ENCODE results near the gene LZTR1. TPM values are rescaled to one million over a fixed set of nuclear protein-coding genes. Genes with fewer than 3 reads are reported as not detected.

LZTR1 gene
- total and polyA plus RNA-seq, 2 of the 8 experiments (the other 6 are each of a cell fraction or from before 2014, with no cell fraction given): 22.3 to 31.0 TPM

DNA sequence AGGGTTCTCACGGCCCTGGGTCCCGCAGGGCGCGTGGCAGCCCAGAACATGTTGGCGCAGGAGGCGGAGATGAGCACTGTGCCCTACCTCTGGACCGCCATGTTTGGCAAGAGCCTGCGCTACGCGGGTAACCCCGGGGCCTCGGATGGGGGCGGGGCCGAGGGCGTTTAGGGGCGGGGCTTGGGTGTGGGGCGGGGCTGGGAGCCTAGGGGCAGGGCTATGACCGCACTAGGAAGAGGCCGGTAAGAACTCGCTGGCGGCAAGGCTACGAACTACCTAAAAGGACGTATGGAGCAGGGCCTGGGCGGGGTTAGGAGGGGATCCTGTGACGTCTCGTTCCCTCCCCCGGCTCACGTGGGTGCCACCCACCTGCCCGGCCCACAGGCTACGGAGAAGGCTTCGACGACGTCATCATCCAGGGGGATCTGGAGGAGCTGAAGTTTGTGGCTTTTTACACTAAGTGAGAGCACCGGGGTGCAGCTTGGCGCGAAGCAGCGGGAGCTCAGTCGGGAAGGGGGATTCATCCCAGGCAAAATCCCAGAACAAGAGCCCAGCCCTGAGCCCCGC lies 2.8 kb upstream of the LZTR1 start:
- H2BK12ac ChIP-seq (ENCODE audit: low read depth, low read length): peak overlapping the region; percentile 96; the same call in 1 of the 2 replicates
- DNase-seq (ENCODE audit: low read depth in 1 of 2, low spot score in 2 of 2): peak; percentile 90 to 92
- H4K20me1 ChIP-seq (replicated peaks in 1 of 2; ENCODE audit: control insufficient read depth in 1 of 2, insufficient read depth in 2 of 2, low read length in 2 of 2): peaks cover 0 to 1% of the 10 kb centered on the region in 2 experiments
- peaks cover 5 to 25% (median 8%) of the 10 kb centered on the region in 4 experiments; a peak in 6 of 7 replicates for H3K4me1 ChIP-seq (replicated peaks in 1 of 4; ENCODE audit: control insufficient read depth in 3 of 4, insufficient read depth in 4 of 4, low read length in 3 of 4)
- H2BK15ac ChIP-seq (ENCODE audit: low read length): peak overlapping the region; percentile 100
- H3K4me2 ChIP-seq (ENCODE audit: insufficient read depth in 1 of 2, low read depth in 2 of 2, low read length in 2 of 2): peak overlapping the region; percentile 63 to 65
- H3K4me3 ChIP-seq (ENCODE audit: extremely low read depth in 1 of 4, insufficient read depth in 2 of 4, low read depth in 3 of 4, low read length in 4 of 4): peak overlapping the region; percentile 7 to 45 (median 16); a peak in 5 of 8 replicates
- H3K9me3 ChIP-seq (ENCODE audit: insufficient read depth in 2 of 2, low read depth in 1 of 2, low read length in 1 of 2): peaks cover 11 to 17% of the 10 kb centered on the region in 2 experiments
- peak overlapping the region; percentile 93 for H2BK5ac ChIP-seq (ENCODE audit: low read depth, low read length)
- peak overlapping the region; percentile 98 for H2AFZ ChIP-seq (ENCODE audit: low read length)
- POLR2A ChIA-PET (ENCODE audit: partially characterized antibody): interaction anchor here (0.7 to 4.6 kb wide), 7 partner anchors 9 to 23 kb away, joined by 4 to 45 read pairs (median 4); partner anchors contain the start of genes AIFM3 and THAP7
- H3K56ac ChIP-seq (replicated peaks; ENCODE audit: insufficient read length, low read depth, low read length): peak overlapping the region; percentile 37
- H2BK120ac ChIP-seq (replicated peaks; ENCODE audit: low read depth, low read length): no peak overlapping the region
- peak overlapping the region; percentile 40 for H4K5ac ChIP-seq (ENCODE audit: insufficient read length, low read depth, low read length)
- no peaks in the 10 kb centered on the region for H3K36me3 ChIP-seq (ENCODE audit: control insufficient read depth in 2 of 4, insufficient read depth in 4 of 4, low read length in 3 of 4)
- no peak overlapping the region for H2AK5ac ChIP-seq (ENCODE audit: low read depth, low read length)
- WGBS, 2 experiments (ENCODE audit: extremely low coverage in 1 of 2, insufficient coverage in 1 of 2, insufficient read length in 1 of 2, insufficient replicate concordance in 2 of 2, low coverage in 1 of 2, low lambda C conversion rate in 2 of 2, missing lambda C conversion rate in 1 of 2): 12% methylated on average over 25 of the region's 39 CpGs; no CpG with 5 or more reads in 1 of the 2 experiments
- H3K23ac ChIP-seq (ENCODE audit: insufficient read length): no peak overlapping the region
- H3K27ac ChIP-seq (ENCODE audit: low read depth, low read length): no peak overlapping the region; the same call in 1 of the 2 replicates
- peak overlapping the region; percentile 95 for H4K91ac ChIP-seq (replicated peaks; ENCODE audit: insufficient read length, low read length)
- no peak overlapping the region for H3K4ac ChIP-seq (replicated peaks; ENCODE audit: insufficient read length, low read depth, low read length)
- FAIRE-seq: peak; percentile 28
- peak overlapping the region in 3 of 4 experiments; percentile 12 to 56 (median 49); a peak in 4 of 7 replicates for H3K9ac ChIP-seq (replicated peaks in 1 of 4; ENCODE audit: extremely low read depth in 1 of 4, low read depth in 3 of 4, low read length in 3 of 4)
- H3K18ac ChIP-seq (ENCODE audit: extremely low read depth, low read length): peak overlapping the region; percentile 92
- H3K23me2 ChIP-seq (ENCODE audit: low read depth, low read length): peaks cover 8% of the 10 kb centered on the region
- peak overlapping the region; percentile 98 for H4K8ac ChIP-seq (ENCODE audit: extremely low read depth, insufficient read depth, low read length)
- no peaks in the 10 kb centered on the region for H3K79me1 ChIP-seq (ENCODE audit: low read depth, low read length)
- H3K27me3 ChIP-seq (replicated peaks in 1 of 4; ENCODE audit: control insufficient read depth in 3 of 4, extremely low read depth in 1 of 4, insufficient read depth in 3 of 4, low read length in 3 of 4): peaks cover 0 to 14% (median 7%) of the 10 kb centered on the region in 4 experiments; a peak in 5 of 7 replicates
- H3K79me2 ChIP-seq (ENCODE audit: control insufficient read depth in 1 of 2, insufficient read depth in 2 of 2, low read length in 2 of 2): no peaks in the 10 kb centered on the region
- H3K14ac ChIP-seq (ENCODE audit: insufficient read length): no peak overlapping the region
- H2BK20ac ChIP-seq (ENCODE audit: low read length): peak overlapping the region; percentile 93; the same call in 1 of the 2 replicates
- CTCF ChIA-PET (ENCODE audit: partially characterized antibody): interaction anchor here (1.1 to 2.5 kb wide), 2 partner anchors 10 to 19 kb away, joined by 3 to 10 read pairs; no protein-coding TSS in a partner anchor
- no peak for TF ChIP-seq CTBP2 (IDR thresholded peaks at IDR 0.05; ENCODE audit: borderline replicate concordance, insufficient read depth, insufficient read length, low read length)
